Measurements from ENCODE around the gene JUNB. TPM values are rescaled to one million over a fixed set of nuclear protein-coding genes. Genes with fewer than 3 reads are reported as not detected.
A peak's percentile ranks its signal among the peaks of the same experiment; 100 is the strongest.

Gene JUNB
- total RNA-seq, 1 donor from 2014 or later: 101 TPM

DNA sequence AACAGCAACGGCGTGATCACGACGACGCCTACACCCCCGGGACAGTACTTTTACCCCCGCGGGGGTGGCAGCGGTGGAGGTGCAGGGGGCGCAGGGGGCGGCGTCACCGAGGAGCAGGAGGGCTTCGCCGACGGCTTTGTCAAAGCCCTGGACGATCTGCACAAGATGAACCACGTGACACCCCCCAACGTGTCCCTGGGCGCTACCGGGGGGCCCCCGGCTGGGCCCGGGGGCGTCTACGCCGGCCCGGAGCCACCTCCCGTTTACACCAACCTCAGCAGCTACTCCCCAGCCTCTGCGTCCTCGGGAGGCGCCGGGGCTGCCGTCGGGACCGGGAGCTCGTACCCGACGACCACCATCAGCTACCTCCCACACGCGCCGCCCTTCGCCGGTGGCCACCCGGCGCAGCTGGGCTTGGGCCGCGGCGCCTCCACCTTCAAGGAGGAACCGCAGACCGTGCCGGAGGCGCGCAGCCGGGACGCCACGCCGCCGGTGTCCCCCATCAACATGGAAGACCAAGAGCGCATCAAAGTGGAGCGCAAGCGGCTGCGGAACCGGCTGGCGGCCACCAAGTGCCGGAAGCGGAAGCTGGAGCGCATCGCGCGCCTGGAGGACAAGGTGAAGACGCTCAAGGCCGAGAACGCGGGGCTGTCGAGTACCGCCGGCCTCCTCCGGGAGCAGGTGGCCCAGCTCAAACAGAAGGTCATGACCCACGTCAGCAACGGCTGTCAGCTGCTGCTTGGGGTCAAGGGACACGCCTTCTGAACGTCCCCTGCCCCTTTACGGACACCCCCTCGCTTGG is 966 bp downstream of the JUNB start:
- Histone ChIP-seq H3K27me3 (ENCODE audit: insufficient read depth, low read length) (no peaks in the 10 kb centered on the region), H3K27ac (ENCODE audit: low read depth, low read length) (peak overlapping the region; percentile 90), H3K4me1 (ENCODE audit: insufficient read depth, low read length) (peaks cover 38% of the 10 kb centered on the region), H3K79me2 (ENCODE audit: insufficient read depth, low read length) (peaks cover 21% of the 10 kb centered on the region), H3K36me3 (ENCODE audit: insufficient read depth, low read length) (no peaks in the 10 kb centered on the region), H3K9me3 (ENCODE audit: insufficient read depth, low read depth, low read length) (no peaks in the 10 kb centered on the region), H2AFZ (ENCODE audit: low read depth, low read length) (no peak overlapping the region), H3K4me3 (ENCODE audit: insufficient read depth, low read depth, low read length) (peak overlapping the region; percentile 92), H3K4me2 (ENCODE audit: low read length) (peak overlapping the region; percentile 91), H4K20me1 (ENCODE audit: insufficient read depth, low read length) (peaks cover 19% of the 10 kb centered on the region), H3K9ac (ENCODE audit: low read length) (peak overlapping the region; percentile 94)
- H3K4me1 Mint-ChIP-seq (ENCODE audit: low read depth, unreplicated experiment): peaks cover 31% of the 10 kb centered on the region
- H3K9me3 Mint-ChIP-seq (ENCODE audit: unreplicated experiment): no peaks in the 10 kb centered on the region
- no peak for TF ChIP-seq EZH2 (IDR thresholded peaks at IDR 0.05; ENCODE audit: insufficient read depth, low read length)
- TF ChIP-seq, protein P1, sequence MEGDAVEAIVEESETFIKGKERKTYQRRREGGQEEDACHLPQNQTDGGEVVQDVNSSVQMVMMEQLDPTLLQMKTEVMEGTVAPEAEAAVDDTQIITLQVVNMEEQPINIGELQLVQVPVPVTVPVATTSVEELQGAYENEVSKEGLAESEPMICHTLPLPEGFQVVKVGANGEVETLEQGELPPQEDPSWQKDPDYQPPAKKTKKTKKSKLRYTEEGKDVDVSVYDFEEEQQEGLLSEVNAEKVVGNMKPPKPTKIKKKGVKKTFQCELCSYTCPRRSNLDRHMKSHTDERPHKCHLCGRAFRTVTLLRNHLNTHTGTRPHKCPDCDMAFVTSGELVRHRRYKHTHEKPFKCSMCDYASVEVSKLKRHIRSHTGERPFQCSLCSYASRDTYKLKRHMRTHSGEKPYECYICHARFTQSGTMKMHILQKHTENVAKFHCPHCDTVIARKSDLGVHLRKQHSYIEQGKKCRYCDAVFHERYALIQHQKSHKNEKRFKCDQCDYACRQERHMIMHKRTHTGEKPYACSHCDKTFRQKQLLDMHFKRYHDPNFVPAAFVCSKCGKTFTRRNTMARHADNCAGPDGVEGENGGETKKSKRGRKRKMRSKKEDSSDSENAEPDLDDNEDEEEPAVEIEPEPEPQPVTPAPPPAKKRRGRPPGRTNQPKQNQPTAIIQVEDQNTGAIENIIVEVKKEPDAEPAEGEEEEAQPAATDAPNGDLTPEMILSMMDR (IDR thresholded peaks at IDR 0.05; ENCODE audit: insufficient read depth, low read depth, low read length): no peak
- H3K36me3 Mint-ChIP-seq (ENCODE audit: low read depth, unreplicated experiment): no peaks in the 10 kb centered on the region
- H3K27ac Mint-ChIP-seq (ENCODE audit: unreplicated experiment): peak overlapping the region; percentile 97
- H3K27me3 Mint-ChIP-seq (ENCODE audit: low read depth, unreplicated experiment): no peaks in the 10 kb centered on the region
- DNase-seq (ENCODE audit: low read depth) (no peak), FAIRE-seq (no peak)
- H3K4me3 Mint-ChIP-seq (ENCODE audit: unreplicated experiment): peak overlapping the region; percentile 93

DNA sequence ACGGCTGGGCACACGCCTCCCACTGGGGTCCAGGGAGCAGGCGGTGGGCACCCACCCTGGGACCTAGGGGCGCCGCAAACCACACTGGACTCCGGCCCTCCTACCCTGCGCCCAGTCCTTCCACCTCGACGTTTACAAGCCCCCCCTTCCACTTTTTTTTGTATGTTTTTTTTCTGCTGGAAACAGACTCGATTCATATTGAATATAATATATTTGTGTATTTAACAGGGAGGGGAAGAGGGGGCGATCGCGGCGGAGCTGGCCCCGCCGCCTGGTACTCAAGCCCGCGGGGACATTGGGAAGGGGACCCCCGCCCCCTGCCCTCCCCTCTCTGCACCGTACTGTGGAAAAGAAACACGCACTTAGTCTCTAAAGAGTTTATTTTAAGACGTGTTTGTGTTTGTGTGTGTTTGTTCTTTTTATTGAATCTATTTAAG is 1.6 kb downstream of the JUNB start:
- H3K27ac Mint-ChIP-seq (ENCODE audit: unreplicated experiment): peak overlapping the region; percentile 97
- peak overlapping the region; percentile 93 for H3K4me3 Mint-ChIP-seq (ENCODE audit: unreplicated experiment)
- Histone ChIP-seq H3K4me3 (ENCODE audit: insufficient read depth, low read depth, low read length) (peak overlapping the region; percentile 92), H3K4me2 (ENCODE audit: low read length) (peak overlapping the region; percentile 91), H2AFZ (ENCODE audit: low read depth, low read length) (no peak overlapping the region), H3K27ac (ENCODE audit: low read depth, low read length) (peak overlapping the region; percentile 90), H3K4me1 (ENCODE audit: insufficient read depth, low read length) (peaks cover 38% of the 10 kb centered on the region), H3K79me2 (ENCODE audit: insufficient read depth, low read length) (peaks cover 21% of the 10 kb centered on the region), H4K20me1 (ENCODE audit: insufficient read depth, low read length) (peaks cover 19% of the 10 kb centered on the region), H3K9ac (ENCODE audit: low read length) (peak overlapping the region; percentile 94), H3K36me3 (ENCODE audit: insufficient read depth, low read length) (no peaks in the 10 kb centered on the region), H3K9me3 (ENCODE audit: insufficient read depth, low read depth, low read length) (no peaks in the 10 kb centered on the region), H3K27me3 (ENCODE audit: insufficient read depth, low read length) (no peaks in the 10 kb centered on the region)
- no peaks in the 10 kb centered on the region for H3K36me3 Mint-ChIP-seq (ENCODE audit: low read depth, unreplicated experiment)
- no peaks in the 10 kb centered on the region for H3K27me3 Mint-ChIP-seq (ENCODE audit: low read depth, unreplicated experiment)
- no peak for TF ChIP-seq EZH2 (IDR thresholded peaks at IDR 0.05; ENCODE audit: insufficient read depth, low read length)
- TF ChIP-seq, protein P1 (IDR thresholded peaks at IDR 0.05; ENCODE audit: insufficient read depth, low read depth, low read length): no peak
- no peak for FAIRE-seq
- no peaks in the 10 kb centered on the region for H3K9me3 Mint-ChIP-seq (ENCODE audit: unreplicated experiment)
- peaks cover 31% of the 10 kb centered on the region for H3K4me1 Mint-ChIP-seq (ENCODE audit: low read depth, unreplicated experiment)
- no peak for DNase-seq (ENCODE audit: low read depth)

Measured in astrocyte (in vitro differentiated cells and primary cell).